ENCODE data around the gene NEU4. TPM values are rescaled to one million over a fixed set of nuclear protein-coding genes. Genes with fewer than 3 reads are reported as not detected.

Gene NEU4
- total and polyA plus RNA-seq, 3 donors from 2014 or later: 0.88 to 2.0 (median 1.6) TPM

- TF ChIP-seq CTCF (IDR thresholded peaks at IDR 0.05) (no peak), POLR2A (IDR thresholded peaks at IDR 0.05) (no peak)
- Histone ChIP-seq H3K4me3 (no peak overlapping the region), H3K9me3 (no peaks in the 10 kb centered on the region), H3K36me3 (ENCODE audit: low read depth, missing control alignments) (no peaks in the 10 kb centered on the region), H3K27ac (no peak overlapping the region), H3K27me3 (no peaks in the 10 kb centered on the region), H3K4me1 (no peaks in the 10 kb centered on the region)
- DNase-seq: no peak
- WGBS, 2 donors: 95% methylated on average over 8 of the region's 11 CpGs; no CpG with 5 or more reads in 1 of the 2 donors
- intact Hi-C loops (cut with DNase I; ENCODE audit: low total_unique reads): no loop called here
Measured at GRCh38 chr2:241768850-241769249, 40.1 kb upstream of the NEU4 start.

- Histone ChIP-seq H3K4me1 (no peaks in the 10 kb centered on the region), H3K27me3 (no peaks in the 10 kb centered on the region), H3K27ac (no peak overlapping the region), H3K36me3 (ENCODE audit: low read depth, missing control alignments) (no peaks in the 10 kb centered on the region), H3K9me3 (no peaks in the 10 kb centered on the region), H3K4me3 (no peak overlapping the region)
- 90 to 98% methylated on average over 8 to 13 of the region's 13 CpGs for WGBS, 2 donors
- intact Hi-C loops (cut with DNase I; ENCODE audit: low total_unique reads): no loop called here
- TF ChIP-seq POLR2A (IDR thresholded peaks at IDR 0.05): no peak
- no peak for TF ChIP-seq CTCF (IDR thresholded peaks at IDR 0.05)
- DNase-seq: no peak
Measured at GRCh38 chr2:241769819-241770184, 39.2 kb upstream of the NEU4 start.

DNA sequence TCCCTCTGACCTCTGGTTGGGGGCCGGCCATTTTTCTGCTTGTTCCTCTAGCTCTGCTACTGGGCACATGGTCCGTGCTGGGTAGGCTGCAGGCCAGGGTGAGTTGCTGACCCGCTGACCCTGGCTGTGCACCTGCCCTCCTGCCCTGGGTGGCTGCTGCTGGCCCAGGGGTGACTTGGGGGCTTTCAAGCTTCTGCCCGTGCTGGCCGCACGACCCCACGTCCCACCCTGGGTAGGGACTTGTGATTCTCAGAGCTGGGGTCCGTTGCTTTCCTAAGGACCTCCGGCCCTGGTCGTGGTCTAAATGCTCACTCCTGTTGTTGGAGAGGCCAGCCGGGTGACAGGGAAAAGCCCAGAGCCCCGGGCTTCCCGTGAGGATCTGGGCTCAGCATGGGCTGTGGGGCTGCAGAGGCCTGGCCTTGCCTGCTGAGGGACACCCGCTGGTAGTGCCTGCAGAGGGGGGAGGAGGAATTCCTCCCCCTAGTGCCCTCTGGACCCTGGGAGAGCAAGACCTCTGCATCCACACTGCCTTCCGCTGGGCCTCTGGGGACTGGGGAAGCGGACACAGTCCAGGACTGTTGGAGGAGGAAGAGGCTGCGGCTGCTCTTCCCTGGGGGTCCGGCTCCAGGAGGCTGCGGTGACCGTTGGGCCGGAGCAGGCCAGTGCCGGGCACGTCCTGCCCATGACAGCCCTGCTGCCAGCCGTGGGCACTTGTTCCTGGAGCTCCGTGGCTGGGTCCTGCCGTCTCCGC lies 38.6 kb upstream of the NEU4 start:
- H3K4me3 ChIP-seq: no peak overlapping the region
- 72 to 79% methylated on average over 14 to 25 of the region's 27 CpGs for WGBS, 2 donors
- H3K27me3 ChIP-seq: no peaks in the 10 kb centered on the region
- H3K9me3 ChIP-seq: no peaks in the 10 kb centered on the region
- H3K27ac ChIP-seq: no peak overlapping the region
- TF ChIP-seq POLR2A (IDR thresholded peaks at IDR 0.05): no peak
- TF ChIP-seq CTCF (IDR thresholded peaks at IDR 0.05): no peak
- H3K4me1 ChIP-seq: no peaks in the 10 kb centered on the region
- no peak for DNase-seq
- intact Hi-C loops (cut with DNase I; ENCODE audit: low total_unique reads): no loop called here
- no peaks in the 10 kb centered on the region for H3K36me3 ChIP-seq (ENCODE audit: low read depth, missing control alignments)

- Histone ChIP-seq H3K9me3 (no peaks in the 10 kb centered on the region), H3K4me1 (no peaks in the 10 kb centered on the region), H3K36me3 (ENCODE audit: low read depth, missing control alignments) (no peaks in the 10 kb centered on the region), H3K27ac (no peak overlapping the region), H3K4me3 (no peak overlapping the region), H3K27me3 (no peaks in the 10 kb centered on the region)
- no peak for DNase-seq
- intact Hi-C loops (cut with DNase I; ENCODE audit: low total_unique reads): no loop called here
- 90 to 94% methylated on average over 11 to 12 of the region's 12 CpGs for WGBS, 2 donors
- TF ChIP-seq CTCF (IDR thresholded peaks at IDR 0.05): no peak
- TF ChIP-seq POLR2A (IDR thresholded peaks at IDR 0.05): no peak
Measured at GRCh38 chr2:241770936-241771285, 38.1 kb upstream of the NEU4 start.

All from testis (tissue), 3 donors.